GM12878 (cell line): Measurements from ENCODE around the gene PDGFB. TPM values are rescaled to one million over a fixed set of nuclear protein-coding genes. Genes with fewer than 3 reads are reported as not detected.

Experiments used
- ATAC-seq: fragments of 200-7000 bp; cut with Tn5 transposase; 3 replicates; pipeline ENCODE4 v1.9.1; 2020; ENCODE audit warnings: mild to moderate bottlenecking, moderate library complexity
- BruUV-seq: library from RNA; stranded (reverse); fragments of 400-500 nt; replicated peaks from 2 replicates; lab custom pipeline; 2021; lab: Mats Ljungman, UMichigan
- CTCF ChIA-PET: fragments of 300-600 bp; sonication (Branson Sonifier 250); formaldehyde crosslinking; extraction: SDS; loops from one replicate; lab custom pipeline; 2021; ENCODE audit warnings: inconsistent platforms; lab: Yijun Ruan, JAX
- POLR2A ChIA-PET: fragments of 350-600 bp; formaldehyde crosslinking; extraction: SDS; loops from one replicate; lab custom pipeline; 2021; ENCODE audit warnings: inconsistent platforms; lab: Charles Lee
- RAD21 ChIA-PET: fragments of 300-600 bp; sonication (Branson Sonifier 250); formaldehyde crosslinking; loops from one replicate; lab custom pipeline; 2023; ENCODE audit warnings: antibody characterized with exemption; ENCODE audit not compliant: unreplicated experiment; lab: Charles Lee
- SMC1A ChIA-PET: fragments of 300-600 bp; sonication (Branson Sonifier 250); formaldehyde crosslinking; loops from one replicate; lab custom pipeline; 2023; ENCODE audit not compliant: unreplicated experiment, uncharacterized antibody; lab: Charles Lee
- DNase-seq: peaks from one replicate; pipeline ENCODE4 v3.0.0-alpha.2; 2011; ENCODE audit warnings: low read depth, low spot score
- FAIRE-seq: peaks from 3 replicates; lab custom pipeline; 2011; peaks lifted over from hg19 to GRCh38; lab: Jason Lieb, UNC
- H2AFZ ChIP-seq: 2 replicates; pipeline ENCODE4 v1.6.0; 2011; ENCODE audit warnings: low read depth, low read length, control low read depth; ENCODE audit not compliant: control insufficient read depth
- H3K27ac ChIP-seq: 2 replicates; pipeline ENCODE4 v1.5.1; 2011; ENCODE audit warnings: control low read depth; ENCODE audit not compliant: control insufficient read depth, insufficient read depth
- H3K27me3 ChIP-seq, 2 experiments: replicated peaks in 1 of 2; 2 replicates each; pipeline versions ENCODE4 v1.6.0 to v1.6.1; 2011; ENCODE audit warnings: low read length in 1 of 2; ENCODE audit not compliant: control insufficient read depth in 2 of 2, insufficient read depth in 2 of 2
- H3K36me3 ChIP-seq, 2 experiments: 2 replicates each; pipeline ENCODE4 v1.5.1; 2011; ENCODE audit warnings: low read length in 1 of 2; ENCODE audit not compliant: control insufficient read depth in 2 of 2, insufficient read depth in 2 of 2
- H3K4me1 ChIP-seq: 2 replicates; pipeline ENCODE4 v1.6.1; 2011; ENCODE audit warnings: mild to moderate bottlenecking, low read length, moderate library complexity, mixed read lengths; ENCODE audit not compliant: control insufficient read depth, insufficient read depth
- H3K4me2 ChIP-seq: 2 replicates; pipeline ENCODE4 v1.6.0; 2011; ENCODE audit warnings: control low read depth; ENCODE audit not compliant: control insufficient read depth, insufficient read depth
- H3K4me3 ChIP-seq: fragments of 200-600 bp; sonication (generic); 2 replicates; pipeline ENCODE4 v1.5.1; 2016
- H3K79me2 ChIP-seq: 2 replicates; pipeline ENCODE4 v1.6.0; 2011; ENCODE audit warnings: low read length; ENCODE audit not compliant: control insufficient read depth, insufficient read depth
- H3K9ac ChIP-seq: 2 replicates; pipeline ENCODE4 v1.8.0; 2011; ENCODE audit warnings: low read length, control low read depth, mixed read lengths; ENCODE audit not compliant: control insufficient read depth, insufficient read depth
- H3K9me3 ChIP-seq: replicated peaks from 3 replicates; pipeline ENCODE4 v1.5.1; 2011; ENCODE audit warnings: mild to moderate bottlenecking, low read length; ENCODE audit not compliant: control insufficient read depth, insufficient read depth
- H4K20me1 ChIP-seq: 2 replicates; pipeline ENCODE4 v1.6.0; 2011; ENCODE audit not compliant: control insufficient read depth, insufficient read depth
- IKZF2 ChIP-seq, 2 experiments: fragments of 450-650 bp; IDR thresholded peaks; 2 replicates each; pipeline ENCODE4 v1.6.1; 2017; ENCODE audit warnings: mild to moderate bottlenecking in 2 of 2, moderate library complexity in 2 of 2
- JUND ChIP-seq: IDR thresholded peaks from 2 replicates; pipeline ENCODE4 v1.6.1; 2012; ENCODE audit warnings: low read depth, mild to moderate bottlenecking, low read length, improper control_type of control experiment, moderate library complexity
- NFYB ChIP-seq: IDR thresholded peaks from 2 replicates; pipeline ENCODE4 v1.6.1; 2011; ENCODE audit warnings: low read depth, mild to moderate bottlenecking, low read length, improper control_type of control experiment, moderate library complexity; ENCODE audit not compliant: insufficient read depth
- PAX8 ChIP-seq: fragments of 450-650 bp; IDR thresholded peaks from 2 replicates; pipeline ENCODE4 v1.6.1; 2017; ENCODE audit warnings: mild to moderate bottlenecking, moderate library complexity
- RELA ChIP-seq: fragments of 450-650 bp; IDR thresholded peaks from 2 replicates; pipeline ENCODE4 v1.8.0; 2014; ENCODE audit warnings: borderline replicate concordance; ENCODE audit not compliant: partially characterized antibody
- SMC3 ChIP-seq: IDR thresholded peaks from 2 replicates; pipeline ENCODE4 v1.6.1; 2011; ENCODE audit warnings: low read length, improper control_type of control experiment, borderline replicate concordance
- YY1 ChIP-seq: IDR thresholded peaks from 2 replicates; pipeline ENCODE4 v1.6.1; 2011; ENCODE audit warnings: low read depth, mild to moderate bottlenecking, low read length
- ZNF217 ChIP-seq: fragments of 450-650 bp; IDR thresholded peaks from 2 replicates; pipeline ENCODE4 v1.6.1; 2017; ENCODE audit warnings: antibody characterized with exemption, mild to moderate bottlenecking
- ZSCAN29 ChIP-seq: fragments of 450-650 bp; IDR thresholded peaks from 2 replicates; pipeline ENCODE4 v1.6.1; 2017; ENCODE audit warnings: mild to moderate bottlenecking, moderate library complexity
- WGBS: methylation state at CpG from one replicate; pipeline ENCODE4 v1.1.6; 2016; ENCODE audit warnings: low lambda C conversion rate; ENCODE audit not compliant: insufficient replicate concordance, insufficient coverage; ENCODE audit errors: missing lambda C conversion rate; 5-methylcytosine and 5-hydroxymethylcytosine counted together
- in situ Hi-C: fragments of 300-500 bp; cut with MboI; formaldehyde crosslinking; loops from 9 replicates; pipeline ENCODE4 v1.14.3; 2018; ENCODE audit warnings: mixed read lengths
- intact Hi-C: fragments of 100-400 bp; cut with micrococcal nuclease; formaldehyde crosslinking; loops from one replicate; pipeline ENCODE4 v1.14.2; 2022; ENCODE audit not compliant: unreplicated experiment
- polyA plus RNA-seq, 11 experiments: library from polyadenylated mRNA; depleted of rRNA in 4 of 11; unstranded in 6 of 11; stranded (reverse) in 5 of 11; fragments of >200 nt; fragmentation: Nextera tagmentation in 4 of 11; fragmentation: Illumina TruSeq in 1 of 11; extraction: Ambion mirVana in 4 of 11; extraction: Trizol in 1 of 11; gene quantifications; 1 replicate in 1 of 11; 2 replicates in 10 of 11; pipeline versions ENCODE4 v1.2.1 to v1.2.3, GENCODE V29; 2011 to 2016; ENCODE audit warnings: inconsistent platforms in 2 of 11, missing spikeins in 2 of 11, low read depth in 1 of 11
- total RNA-seq, 4 experiments: library from RNA; depleted of rRNA in 3 of 4; stranded (reverse); fragments of >200 nt in 3 of 4; fragmentation: Illumina TruSeq in 1 of 4; extraction: Trizol in 1 of 4; gene quantifications; 2 replicates each; pipeline versions ENCODE4 v1.2.1 to v1.2.3, GENCODE V29; 2013 to 2021
- TF ChIP-seq, protein P1 (sequence below): IDR thresholded peaks from 2 replicates; pipeline ENCODE4 v1.6.1; 2011; ENCODE audit warnings: low read depth, mild to moderate bottlenecking, low read length, moderate library complexity, borderline replicate concordance; ENCODE audit errors: extremely low read depth
- TF ChIP-seq, protein P2 (sequence below): IDR thresholded peaks from 2 replicates; pipeline ENCODE4 v1.6.1; 2011; ENCODE audit warnings: borderline replicate concordance, low read depth, mild to moderate bottlenecking, moderate library complexity, mixed read lengths, low read length; ENCODE audit not compliant: insufficient read depth; ENCODE audit errors: extremely low read length
- TF ChIP-seq, protein P3 (sequence below): fragments of 450-650 bp; IDR thresholded peaks from 2 replicates; pipeline ENCODE4 v1.6.1; 2017; ENCODE audit warnings: antibody characterized with exemption, mild to moderate bottlenecking, moderate library complexity
- TF ChIP-seq, protein P4 (sequence below): fragments of 450-650 bp; formaldehyde crosslinking; IDR thresholded peaks from 2 replicates; pipeline ENCODE4 v1.5.0; 2022; ENCODE audit warnings: mild to moderate bottlenecking, missing genetic modification characterization
- TF ChIP-seq, protein P5 (sequence below): fragments of 450-650 bp; IDR thresholded peaks from 2 replicates; pipeline ENCODE4 v1.6.1; 2017; ENCODE audit warnings: borderline replicate concordance

PDGFB gene
- total and polyA plus RNA-seq, 10 of the 15 experiments (the other 5 are each of a cell fraction or from before 2014, with no cell fraction given), result 0.13 to 1.1 (median 0.56) TPM; not detected in 1

DNA sequence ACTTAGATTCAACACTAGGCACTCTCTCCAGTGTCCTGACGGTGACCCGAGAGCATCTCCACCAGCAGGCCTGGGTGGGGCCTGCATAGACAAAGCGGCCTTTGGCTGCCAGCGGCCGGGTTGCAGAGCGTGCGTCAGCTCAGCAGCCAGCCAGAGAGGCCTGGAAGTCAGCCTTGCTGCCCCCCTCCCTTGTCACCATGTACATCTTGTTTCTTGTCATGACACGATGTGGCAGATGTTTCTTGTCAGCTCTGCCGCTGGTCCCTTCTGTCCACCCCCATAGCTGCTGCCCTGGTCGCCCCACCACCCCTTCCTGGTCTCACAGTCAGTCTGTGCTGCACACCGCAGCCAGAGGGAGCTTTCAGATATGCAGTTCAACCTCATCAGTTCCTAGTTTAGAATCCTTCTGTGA, 59.2 kb downstream of the PDGFB start:
- Histone ChIP-seq H3K27ac (no peak overlapping the region), H2AFZ (no peak overlapping the region), H3K9ac (no peak overlapping the region), H3K27me3 (no peaks in the 10 kb centered on the region), H4K20me1 (no peaks in the 10 kb centered on the region), H3K79me2 (no peaks in the 10 kb centered on the region), H3K36me3 (no peaks in the 10 kb centered on the region), H3K4me3 (no peak overlapping the region), H3K4me2 (no peak overlapping the region), H3K9me3 (no peaks in the 10 kb centered on the region; the same call in 2 of the 3 replicates), H3K4me1 (no peaks in the 10 kb centered on the region)
- 54% methylated on average over 11 of the region's 11 CpGs for WGBS
- SMC1A ChIA-PET, result no interaction called here
- in situ Hi-C loops (no loop called here), intact Hi-C loops (no loop called here)
- RAD21 ChIA-PET, result no interaction called here
- BruUV-seq, result no TSS peak
- FAIRE-seq, result no peak
- POLR2A ChIA-PET, result no interaction called here
- CTCF ChIA-PET, result no interaction called here
- no peak for DNase-seq
- ATAC-seq, result no peak
- TF ChIP-seq SMC3, result no peak
- no peak for TF ChIP-seq RELA
- TF ChIP-seq ZNF217, result no peak
- TF ChIP-seq, protein P1, sequence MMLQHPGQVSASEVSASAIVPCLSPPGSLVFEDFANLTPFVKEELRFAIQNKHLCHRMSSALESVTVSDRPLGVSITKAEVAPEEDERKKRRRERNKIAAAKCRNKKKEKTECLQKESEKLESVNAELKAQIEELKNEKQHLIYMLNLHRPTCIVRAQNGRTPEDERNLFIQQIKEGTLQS, result no peak
- TF ChIP-seq IKZF2 (IDR thresholded peaks at IDR 0.05), result no peak
- TF ChIP-seq, protein P2, sequence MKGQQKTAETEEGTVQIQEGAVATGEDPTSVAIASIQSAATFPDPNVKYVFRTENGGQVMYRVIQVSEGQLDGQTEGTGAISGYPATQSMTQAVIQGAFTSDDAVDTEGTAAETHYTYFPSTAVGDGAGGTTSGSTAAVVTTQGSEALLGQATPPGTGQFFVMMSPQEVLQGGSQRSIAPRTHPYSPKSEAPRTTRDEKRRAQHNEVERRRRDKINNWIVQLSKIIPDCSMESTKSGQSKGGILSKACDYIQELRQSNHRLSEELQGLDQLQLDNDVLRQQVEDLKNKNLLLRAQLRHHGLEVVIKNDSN, result no peak
- TF ChIP-seq, protein P3, sequence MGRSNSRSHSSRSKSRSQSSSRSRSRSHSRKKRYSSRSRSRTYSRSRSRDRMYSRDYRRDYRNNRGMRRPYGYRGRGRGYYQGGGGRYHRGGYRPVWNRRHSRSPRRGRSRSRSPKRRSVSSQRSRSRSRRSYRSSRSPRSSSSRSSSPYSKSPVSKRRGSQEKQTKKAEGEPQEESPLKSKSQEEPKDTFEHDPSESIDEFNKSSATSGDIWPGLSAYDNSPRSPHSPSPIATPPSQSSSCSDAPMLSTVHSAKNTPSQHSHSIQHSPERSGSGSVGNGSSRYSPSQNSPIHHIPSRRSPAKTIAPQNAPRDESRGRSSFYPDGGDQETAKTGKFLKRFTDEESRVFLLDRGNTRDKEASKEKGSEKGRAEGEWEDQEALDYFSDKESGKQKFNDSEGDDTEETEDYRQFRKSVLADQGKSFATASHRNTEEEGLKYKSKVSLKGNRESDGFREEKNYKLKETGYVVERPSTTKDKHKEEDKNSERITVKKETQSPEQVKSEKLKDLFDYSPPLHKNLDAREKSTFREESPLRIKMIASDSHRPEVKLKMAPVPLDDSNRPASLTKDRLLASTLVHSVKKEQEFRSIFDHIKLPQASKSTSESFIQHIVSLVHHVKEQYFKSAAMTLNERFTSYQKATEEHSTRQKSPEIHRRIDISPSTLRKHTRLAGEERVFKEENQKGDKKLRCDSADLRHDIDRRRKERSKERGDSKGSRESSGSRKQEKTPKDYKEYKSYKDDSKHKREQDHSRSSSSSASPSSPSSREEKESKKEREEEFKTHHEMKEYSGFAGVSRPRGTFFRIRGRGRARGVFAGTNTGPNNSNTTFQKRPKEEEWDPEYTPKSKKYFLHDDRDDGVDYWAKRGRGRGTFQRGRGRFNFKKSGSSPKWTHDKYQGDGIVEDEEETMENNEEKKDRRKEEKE, result no peak
- TF ChIP-seq ZSCAN29, result no peak
- no peak for TF ChIP-seq JUND
- TF ChIP-seq, protein P4, sequence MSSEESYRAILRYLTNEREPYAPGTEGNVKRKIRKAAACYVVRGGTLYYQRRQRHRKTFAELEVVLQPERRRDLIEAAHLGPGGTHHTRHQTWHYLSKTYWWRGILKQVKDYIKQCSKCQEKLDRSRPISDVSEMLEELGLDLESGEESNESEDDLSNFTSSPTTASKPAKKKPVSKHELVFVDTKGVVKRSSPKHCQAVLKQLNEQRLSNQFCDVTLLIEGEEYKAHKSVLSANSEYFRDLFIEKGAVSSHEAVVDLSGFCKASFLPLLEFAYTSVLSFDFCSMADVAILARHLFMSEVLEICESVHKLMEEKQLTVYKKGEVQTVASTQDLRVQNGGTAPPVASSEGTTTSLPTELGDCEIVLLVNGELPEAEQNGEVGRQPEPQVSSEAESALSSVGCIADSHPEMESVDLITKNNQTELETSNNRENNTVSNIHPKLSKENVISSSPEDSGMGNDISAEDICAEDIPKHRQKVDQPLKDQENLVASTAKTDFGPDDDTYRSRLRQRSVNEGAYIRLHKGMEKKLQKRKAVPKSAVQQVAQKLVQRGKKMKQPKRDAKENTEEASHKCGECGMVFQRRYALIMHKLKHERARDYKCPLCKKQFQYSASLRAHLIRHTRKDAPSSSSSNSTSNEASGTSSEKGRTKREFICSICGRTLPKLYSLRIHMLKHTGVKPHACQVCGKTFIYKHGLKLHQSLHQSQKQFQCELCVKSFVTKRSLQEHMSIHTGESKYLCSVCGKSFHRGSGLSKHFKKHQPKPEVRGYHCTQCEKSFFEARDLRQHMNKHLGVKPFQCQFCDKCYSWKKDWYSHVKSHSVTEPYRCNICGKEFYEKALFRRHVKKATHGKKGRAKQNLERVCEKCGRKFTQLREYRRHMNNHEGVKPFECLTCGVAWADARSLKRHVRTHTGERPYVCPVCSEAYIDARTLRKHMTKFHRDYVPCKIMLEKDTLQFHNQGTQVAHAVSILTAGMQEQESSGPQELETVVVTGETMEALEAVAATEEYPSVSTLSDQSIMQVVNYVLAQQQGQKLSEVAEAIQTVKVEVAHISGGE (CRISPR knock-in tag), result no peak
- no peak for TF ChIP-seq PAX8
- TF ChIP-seq NFYB, result no peak
- TF ChIP-seq, protein P5, sequence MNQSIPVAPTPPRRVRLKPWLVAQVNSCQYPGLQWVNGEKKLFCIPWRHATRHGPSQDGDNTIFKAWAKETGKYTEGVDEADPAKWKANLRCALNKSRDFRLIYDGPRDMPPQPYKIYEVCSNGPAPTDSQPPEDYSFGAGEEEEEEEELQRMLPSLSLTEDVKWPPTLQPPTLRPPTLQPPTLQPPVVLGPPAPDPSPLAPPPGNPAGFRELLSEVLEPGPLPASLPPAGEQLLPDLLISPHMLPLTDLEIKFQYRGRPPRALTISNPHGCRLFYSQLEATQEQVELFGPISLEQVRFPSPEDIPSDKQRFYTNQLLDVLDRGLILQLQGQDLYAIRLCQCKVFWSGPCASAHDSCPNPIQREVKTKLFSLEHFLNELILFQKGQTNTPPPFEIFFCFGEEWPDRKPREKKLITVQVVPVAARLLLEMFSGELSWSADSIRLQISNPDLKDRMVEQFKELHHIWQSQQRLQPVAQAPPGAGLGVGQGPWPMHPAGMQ, result no peak
- TF ChIP-seq YY1, result no peak
